ENCODE results near the gene ZC3H12D.
"Not testable (repeated sequence)": the region's sequence is repeated elsewhere in the genome, so short reads cannot be mapped to it uniquely, and the experiment has no call there.

The ZC3H12D gene

DNA sequence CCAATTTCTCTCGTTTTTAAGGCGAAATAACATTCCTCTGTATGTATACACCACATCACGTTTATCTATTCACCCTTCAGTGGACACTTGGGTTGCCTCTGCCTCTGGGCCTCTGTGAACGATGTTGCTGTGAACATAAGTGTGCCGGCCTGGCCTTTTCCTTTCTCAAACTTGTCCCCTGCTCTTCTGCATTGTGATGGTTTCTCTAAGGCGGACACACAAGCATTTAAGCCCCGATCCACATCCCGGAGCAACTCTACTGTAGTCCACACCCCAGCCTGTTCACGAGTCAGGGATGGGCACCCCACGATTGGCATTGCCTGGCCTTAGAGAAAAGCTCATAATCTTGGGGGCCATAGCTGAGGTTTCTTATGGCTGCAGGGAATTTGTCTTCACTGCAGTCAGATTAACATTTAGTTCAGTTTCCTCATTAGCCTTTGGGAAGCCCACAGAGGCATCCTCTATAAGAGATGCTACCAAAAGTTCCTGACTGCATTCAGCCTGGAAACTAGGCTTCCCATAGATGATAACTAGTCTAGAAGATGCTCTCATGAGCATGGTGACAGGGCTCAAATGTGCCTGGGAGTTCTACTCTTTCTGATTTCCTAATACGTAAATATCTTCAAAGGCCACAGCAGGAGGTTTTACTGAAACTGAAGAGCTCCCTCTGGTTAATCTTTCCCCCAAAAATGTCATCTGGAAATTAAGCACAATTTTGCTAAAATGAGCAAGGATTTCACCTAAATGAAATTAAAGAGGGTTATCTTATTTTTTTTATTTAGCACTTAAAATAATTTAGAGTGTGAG is 762 bp downstream of the ZC3H12D start:
- no peak for DNase-seq (ENCODE audit: low spot score)

DNA sequence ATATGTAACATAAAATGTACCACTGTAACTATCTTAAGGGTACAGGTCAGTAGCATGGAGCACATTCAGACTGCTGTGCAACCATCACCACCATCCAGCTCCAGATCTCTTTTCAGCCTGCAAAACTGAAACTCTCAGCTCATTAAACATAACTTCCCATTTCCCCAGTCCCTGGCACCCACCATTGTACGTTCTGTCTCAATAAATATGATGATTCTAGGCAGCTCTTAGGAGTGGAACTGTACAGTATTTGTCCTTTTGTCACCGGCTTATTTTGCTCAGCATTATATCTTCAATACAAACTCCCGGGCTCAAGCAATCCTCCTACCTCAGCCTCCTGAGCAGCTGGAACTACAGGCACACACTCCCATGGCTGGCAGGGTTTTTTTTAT is 1.5 kb downstream of the ZC3H12D start:
- no peak for DNase-seq (ENCODE audit: low spot score)

DNA sequence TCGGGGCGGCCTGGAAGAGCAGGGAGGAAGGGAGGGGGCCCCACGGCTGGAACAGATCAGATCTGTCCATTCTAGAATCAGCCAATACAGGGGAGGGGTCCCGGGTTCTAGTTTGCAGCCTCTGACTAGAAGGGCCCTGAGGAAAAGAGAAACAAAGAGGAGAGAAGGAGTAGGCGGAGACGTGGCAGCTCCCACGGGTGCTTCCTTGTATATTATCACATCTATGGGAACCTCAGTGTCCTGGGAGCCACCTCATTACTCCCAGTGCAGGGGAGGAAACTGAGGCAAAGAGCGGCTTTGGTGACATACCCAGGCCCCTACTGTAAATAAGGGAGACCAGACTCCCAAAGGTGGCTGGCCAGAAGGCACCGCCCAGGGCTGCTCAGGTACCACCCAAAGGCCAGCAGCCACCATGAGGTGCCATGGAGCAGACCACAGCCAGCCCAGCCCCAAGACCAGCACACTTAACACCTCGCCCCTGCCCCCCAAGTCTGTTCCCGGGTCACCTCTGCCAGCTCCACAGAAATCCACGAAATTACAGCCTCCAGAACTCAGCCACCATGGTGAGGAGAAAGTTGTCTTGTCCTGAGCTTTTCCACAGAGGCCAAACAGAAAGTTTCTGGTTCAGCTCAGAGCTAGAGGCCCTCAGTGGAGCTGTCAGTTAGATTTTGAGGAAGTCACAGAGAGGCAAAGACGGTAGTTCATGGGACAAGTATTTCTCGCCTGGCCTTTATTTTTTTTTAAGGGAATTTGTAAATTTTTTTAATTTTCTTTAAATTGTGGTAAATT is 2.1 kb downstream of the ZC3H12D start:
- DNase-seq (ENCODE audit: low spot score): no peak

DNA sequence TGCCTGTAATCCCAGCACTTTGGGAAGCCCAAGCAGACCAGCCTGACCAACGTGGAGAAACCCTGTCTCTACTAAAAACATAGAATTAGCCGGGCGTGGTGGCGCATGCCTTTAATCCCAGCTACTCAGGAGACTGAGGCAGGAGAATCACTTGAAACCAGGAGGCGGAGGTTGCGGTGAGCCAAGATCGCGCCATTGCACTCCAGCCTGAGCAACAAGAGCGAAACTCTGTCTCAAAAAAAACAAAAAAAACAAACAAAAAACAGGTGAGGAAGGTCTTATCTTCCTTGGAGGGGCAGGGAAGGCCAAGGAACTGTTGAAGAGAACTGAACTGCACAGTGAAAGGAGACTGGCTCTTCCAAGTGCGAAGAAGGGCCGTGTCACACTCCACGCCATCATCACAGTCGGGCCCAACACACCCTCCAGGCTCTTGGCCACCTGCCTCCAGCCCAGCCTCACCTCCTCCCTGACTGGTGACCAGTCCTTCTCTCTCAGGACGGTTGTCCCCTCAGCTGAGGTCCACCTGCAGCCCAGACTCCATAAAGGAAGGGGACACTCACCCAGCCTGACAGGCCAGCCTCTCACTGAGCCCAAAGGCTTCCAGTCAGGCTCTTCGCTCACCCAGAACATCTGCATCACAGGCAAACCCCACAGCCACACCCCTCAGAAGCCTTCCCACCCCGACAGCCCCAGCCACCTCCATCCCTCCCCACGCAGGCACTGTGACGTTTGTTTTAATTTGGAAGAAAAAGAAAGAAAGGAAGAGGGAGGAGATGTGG is 4.1 kb downstream of the ZC3H12D start:
- no peak for DNase-seq (ENCODE audit: low spot score)

DNA sequence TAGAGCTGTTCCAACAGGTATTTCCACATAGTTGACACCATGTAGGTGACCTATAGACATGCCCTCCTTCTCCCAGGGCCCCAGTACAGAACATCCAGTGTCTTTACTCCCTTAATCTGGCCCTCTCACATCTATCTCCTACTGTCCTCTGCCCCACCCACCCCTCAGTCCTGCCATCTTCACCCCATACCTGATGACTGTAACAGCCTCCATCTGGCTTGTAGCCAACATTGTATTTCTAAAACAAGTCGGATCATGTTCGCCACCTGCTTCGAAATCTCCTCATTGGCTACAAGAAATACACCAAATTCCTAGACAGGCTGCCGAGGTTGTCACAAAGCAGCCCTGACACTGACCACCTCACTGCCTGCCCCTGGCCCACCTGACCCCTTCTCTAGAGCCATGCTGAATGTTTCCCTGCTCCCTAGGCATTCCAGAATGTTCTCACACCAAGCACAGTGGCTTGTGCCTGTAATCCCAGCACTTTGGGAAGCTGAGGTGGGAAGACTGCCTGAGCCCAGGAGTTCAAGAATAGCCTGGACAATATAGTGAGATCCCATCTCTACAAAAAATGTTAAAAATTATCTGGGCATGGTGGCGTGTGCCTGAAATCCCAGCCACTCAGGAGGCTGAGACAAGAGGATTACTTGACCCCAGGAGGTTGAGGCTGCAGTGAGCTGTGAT is 6.0 kb downstream of the ZC3H12D start:
- no peak for DNase-seq (ENCODE audit: low spot score)

DNA sequence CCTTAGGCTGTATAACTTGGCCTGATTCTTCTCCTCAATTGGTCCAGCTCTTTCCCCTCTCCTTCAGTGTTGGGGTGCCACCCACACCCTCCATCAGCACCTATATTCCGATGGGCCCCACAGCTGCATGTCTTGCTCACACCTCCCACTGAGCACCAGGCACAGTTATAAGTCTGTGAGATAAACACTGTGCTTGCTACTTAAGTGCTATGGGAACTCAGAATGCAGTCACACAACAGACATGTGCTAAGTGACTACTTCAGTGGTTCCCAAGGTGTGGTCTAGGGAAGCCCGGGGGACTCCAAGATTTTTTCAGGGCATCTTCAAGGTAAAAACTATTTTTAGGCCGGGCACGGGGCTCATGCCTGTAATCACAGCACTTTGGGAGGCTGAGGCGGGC is 7.3 kb downstream of the ZC3H12D start:
- DNase-seq (ENCODE audit: low spot score): no peak

DNA sequence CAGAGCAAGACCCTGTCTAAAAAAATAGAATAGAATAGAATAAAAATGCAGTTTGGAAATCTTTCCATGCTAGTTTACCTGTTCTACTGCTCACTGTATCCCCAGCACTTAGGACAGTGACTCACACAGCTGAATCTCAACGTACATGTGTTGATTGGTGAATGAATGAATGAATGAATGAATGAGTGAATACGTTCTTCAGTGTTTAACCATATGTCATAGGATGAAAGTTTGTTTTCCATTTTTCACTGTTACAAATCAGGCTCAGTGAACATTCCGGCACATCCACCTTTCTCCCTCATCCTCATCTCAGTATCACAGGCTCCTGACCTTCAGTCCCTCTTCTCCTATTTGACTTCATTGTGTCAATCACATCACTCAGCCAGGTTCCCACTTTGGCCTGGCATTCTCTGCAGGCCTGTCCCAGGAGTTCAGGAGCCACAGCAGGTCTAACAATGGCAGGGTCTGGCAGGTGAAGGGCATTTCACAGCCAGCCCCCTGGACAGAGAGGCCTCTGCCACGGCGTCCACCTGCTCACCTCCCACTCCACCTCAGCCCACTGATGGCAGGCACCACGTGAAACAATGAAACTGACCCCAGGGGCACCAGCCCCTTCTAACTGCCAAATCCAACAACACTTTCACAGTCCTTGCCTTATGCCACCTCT is 7.9 kb downstream of the ZC3H12D start:
- DNase-seq (ENCODE audit: low spot score): no peak

DNA sequence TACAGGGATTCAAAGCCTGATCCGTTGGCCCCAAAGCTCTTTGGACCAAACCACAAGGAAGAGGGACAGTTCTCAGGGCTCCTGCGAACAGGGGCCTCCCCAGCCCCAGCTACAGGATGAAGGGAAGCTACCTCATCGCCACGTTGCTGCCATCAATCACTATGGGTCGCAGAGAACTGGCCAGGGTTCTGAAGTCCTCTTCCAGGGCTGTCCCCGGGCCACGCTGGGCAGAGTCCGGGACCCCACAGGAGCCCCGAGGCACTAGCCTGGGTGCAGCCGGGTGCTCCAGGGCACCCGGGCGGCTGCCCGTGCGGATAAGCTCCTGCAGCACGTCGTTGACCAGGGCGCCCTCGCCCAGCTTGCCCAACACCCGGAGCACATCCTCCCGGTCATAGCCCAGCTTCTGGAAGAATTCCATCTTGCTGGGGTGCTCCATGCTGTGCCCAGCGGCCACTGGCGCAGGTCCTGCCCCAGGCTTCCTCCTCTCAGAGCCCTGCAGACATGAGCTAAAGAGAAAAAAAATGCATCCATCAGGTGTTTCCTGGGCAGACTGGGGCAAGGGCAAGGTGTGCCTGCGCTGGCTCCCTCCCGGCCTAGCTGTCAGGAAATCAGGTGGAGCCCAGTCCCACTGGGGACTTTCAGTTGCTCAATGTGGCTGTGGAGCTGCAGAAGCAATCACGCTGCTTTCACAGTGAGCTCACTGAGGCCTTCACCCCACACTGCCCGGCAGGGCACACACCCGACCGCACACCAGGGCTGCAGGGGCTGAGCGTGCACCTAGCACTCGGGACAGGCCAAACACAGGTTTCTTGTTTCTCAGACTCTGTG is 10.5 kb downstream of the ZC3H12D start:
- DNase-seq (ENCODE audit: low spot score): no peak

DNA sequence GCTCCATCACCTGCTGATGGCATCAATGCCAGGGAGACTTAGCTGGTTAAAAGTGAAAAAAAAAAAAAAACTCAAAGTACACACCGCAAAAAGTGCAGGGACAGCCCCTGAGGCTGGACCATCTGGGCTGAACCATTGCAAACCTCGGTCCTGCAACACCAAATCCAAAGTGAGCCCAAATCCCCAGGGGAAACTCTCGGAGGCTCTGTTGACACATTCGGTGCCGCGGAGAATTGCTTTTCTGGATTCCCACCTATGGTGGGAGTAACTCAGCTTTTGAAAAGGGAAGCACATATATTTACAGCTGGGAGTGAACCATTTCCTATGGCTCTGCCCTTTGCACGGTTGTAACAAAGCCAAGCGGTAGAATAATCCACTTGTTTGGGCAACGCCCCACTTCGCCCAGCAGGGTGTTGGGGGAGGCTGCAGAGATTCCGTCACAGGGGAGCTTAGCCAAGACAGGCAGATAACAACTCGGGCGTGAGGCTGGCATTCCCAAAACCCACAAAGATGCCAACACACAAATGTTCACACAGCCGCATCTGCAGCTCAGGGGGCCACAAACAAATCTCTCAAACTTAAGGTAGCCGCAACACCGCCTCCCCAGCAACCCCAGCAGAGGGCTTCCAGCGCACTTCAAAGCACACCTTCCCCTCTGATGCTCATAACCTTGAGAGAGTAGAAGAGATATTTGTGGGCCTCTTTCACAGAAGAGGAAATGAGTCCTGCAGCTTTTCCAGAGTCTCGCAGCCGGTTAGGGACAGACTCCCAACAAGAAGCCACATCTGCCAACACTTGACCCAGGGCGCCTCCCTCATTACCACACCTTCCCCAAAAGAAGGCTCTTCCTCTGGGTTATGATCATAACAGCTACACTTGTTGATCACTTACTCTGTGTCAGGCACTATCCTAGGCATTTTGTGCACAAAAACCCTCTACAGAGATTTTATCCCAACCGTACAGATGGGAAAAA is 11.4 kb downstream of the ZC3H12D start:
- DNase-seq (ENCODE audit: low spot score): no peak

DNA sequence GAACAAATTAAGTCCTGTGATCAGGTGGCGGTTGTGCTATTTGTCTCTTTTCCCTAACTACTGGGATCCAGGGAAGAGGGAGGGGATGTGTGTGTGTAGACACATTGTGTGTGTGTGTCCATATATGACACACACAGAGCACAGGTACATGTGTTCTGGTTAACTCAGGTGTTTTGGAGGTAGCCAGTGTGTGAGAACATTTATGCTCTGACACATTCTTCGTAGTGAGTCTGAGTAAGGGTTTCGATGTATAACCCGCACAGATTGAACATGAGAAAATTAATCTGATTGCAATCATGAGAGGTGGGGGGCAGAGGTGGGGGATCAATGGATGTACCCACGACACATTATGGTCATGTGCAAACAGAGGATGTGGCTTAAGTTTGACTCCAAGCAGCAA is 12.6 kb downstream of the ZC3H12D start:
- no peak for DNase-seq (ENCODE audit: low spot score)

DNA sequence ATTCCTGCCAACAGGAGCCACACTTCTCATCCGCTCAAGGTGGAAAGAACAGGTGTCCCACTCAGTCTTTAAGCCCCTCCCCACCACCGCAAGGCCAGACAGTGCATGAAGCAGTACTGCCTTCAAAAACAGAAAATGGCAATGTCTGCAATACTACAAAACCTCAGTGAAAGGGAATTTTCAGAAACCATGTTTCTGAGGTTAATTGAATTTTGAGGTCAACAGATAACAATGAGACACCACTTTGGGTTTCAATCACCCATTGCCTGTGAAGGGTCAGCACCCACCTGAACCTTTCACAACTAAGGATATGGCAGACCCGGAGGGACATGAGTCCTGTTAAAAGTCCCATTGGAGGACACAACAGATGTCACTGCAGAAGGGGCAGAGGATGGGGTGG is 13.0 kb downstream of the ZC3H12D start:
- DNase-seq (ENCODE audit: low spot score): no peak

DNA sequence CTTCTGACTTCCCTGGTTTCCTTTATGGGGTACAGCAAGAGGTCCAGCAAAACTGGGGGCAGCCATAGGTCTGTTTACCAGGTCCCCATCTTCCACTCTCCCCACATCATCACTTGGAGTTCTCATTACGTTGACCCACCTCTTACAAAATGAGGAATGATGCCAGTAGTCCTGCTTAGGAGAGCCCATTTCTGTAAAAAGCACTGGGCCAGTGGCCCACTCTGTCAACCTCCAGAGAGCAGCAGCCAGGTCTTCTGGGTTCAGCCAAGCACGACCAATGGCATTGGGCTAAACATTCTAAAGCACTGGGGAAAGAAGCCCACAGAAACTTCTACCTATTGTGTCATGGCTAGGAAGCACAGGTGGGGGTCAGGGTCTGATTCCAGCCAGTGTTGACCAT is 13.9 kb downstream of the ZC3H12D start:
- DNase-seq (ENCODE audit: low spot score): no peak

DNA sequence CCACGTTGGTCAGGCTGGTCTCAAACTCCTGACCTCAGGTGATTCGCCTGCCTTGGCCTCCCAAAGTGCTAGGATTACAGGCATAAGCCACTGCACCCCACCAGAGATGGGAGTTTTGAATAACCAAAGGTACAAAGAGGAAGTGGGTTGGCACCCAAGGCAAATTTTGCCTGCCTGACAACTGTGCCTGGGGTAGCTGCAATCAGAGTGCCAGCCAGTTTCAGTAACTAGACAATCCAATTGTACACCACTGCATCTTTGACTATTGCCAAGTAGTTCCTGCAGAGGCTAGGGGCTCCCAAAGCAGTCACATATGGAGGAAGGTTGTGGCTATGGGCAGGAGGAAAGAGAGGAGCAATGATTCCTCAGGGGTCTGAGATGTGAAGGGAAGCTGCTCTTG is 16.6 kb downstream of the ZC3H12D start:
- no peak for DNase-seq (ENCODE audit: low spot score)

DNA sequence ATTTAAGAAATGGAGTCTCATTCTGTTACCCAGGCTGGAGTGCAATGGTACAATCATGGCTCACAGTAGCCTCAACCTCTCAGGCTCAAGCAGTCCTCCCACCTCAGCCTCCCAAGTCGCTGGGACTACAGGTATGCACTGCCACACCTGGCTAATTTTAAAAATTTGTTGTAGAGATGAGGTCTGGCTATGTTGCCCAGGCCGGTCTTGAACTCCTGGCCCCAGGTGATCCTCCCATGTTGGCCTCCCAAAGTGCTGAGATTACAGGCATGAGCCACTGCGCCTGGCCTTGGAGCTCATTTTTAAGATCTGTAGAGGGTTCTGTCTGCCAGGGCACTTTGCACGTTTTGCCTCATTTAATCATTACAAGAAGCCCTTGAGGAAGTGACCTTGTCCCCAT is 17.5 kb downstream of the ZC3H12D start:
- no peak for DNase-seq (ENCODE audit: low spot score)

DNA sequence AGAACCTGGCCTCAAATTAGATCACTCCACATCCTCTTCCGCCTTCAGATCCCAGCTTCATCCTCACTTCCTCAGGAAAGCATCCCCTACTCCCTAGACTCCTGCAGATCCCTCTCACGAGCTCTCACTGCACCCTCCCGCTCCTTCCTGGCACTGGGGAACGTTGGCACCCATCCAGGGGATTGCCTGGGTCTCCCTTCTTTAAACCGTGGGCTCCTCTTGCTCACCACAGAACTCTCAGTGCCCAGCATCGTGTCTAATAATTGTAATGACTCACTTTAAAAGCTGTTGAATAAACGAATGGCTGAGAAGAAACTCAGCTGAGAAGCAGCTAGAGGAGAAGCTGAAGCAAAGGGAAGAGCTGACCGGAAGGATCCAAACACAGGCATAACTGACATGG is 20.4 kb downstream of the ZC3H12D start:
- no peak for DNase-seq (ENCODE audit: low spot score)

DNA sequence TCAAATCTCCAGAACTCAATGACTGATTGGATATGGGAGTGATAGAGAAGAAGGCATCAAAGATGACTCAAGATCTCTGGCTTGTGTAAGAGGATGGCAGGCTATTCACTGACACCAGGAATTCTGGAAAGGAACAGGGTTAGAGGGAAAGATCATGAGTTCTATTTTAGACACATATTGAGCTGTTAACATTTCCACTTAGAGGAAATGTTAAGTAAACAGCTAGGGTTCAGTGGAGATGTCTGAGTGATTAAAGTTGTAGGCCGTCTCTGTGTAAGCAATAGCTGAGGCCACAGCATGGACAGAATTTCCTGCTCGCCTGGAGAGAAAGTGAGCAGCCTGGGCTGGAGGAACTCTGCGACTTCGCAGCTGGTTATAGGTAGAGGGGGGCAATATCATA is 21.0 kb downstream of the ZC3H12D start:
- no peak for DNase-seq (ENCODE audit: low spot score)

DNA sequence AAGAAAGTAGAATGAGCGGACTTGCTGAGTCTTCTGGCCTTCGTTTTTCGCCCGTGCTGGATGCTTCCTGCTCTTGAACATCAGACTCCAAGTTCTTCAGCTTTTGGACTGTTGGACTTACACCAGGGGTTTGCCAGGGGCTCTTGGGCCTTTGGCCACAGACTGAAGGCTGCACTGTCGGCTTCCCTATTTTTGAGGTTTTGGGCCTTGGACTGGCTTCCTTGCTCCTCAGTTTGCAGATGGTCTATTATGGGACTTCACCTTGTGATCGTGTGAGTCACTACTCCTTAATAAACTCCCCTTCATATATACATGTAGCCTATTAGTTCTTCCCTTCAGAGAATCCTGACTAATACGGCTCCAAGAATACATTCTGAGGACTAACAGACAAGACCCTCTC is 22.1 kb downstream of the ZC3H12D start:
- not testable (repeated sequence) for DNase-seq (ENCODE audit: low spot score)

DNA sequence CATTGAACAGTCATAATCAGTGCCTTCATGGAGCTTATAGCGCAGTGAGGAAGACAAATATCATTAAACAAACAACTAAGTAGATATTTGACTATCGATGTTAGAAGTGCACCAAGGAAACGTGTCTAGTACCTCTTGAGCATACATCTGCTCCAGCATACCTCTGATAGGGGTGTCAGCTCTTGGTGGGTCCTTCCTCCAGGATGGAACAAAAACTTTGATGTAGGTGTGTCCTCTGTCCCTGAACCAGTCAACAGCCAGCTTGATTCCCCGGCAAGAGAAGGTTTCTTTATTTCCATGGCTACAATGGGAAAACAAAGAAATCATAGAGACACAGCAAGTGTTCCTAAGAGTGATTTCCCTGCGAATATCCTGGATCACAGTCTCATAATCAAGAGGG is 23.1 kb downstream of the ZC3H12D start:
- DNase-seq (ENCODE audit: low spot score): no peak

DNA sequence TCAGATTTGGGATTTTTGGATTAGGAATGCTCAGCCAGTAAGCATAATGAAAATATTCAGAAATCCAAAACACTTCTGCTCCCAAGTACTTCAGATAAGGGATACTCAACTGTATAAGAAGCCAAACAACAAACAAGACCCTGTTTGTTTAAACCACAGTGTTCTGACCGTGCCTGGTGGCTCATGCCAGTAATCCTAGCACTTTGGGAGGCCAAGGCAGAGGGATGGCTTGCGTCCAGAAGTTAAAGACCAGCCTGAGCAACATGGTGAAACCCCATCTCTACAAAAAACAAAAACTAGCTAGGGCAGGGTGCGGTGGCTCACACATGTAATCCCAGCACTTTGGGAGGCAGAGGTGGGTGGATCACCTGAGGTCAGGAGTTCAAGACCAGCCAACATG is 24.6 kb downstream of the ZC3H12D start:
- not testable (repeated sequence) for DNase-seq (ENCODE audit: low spot score)

DNA sequence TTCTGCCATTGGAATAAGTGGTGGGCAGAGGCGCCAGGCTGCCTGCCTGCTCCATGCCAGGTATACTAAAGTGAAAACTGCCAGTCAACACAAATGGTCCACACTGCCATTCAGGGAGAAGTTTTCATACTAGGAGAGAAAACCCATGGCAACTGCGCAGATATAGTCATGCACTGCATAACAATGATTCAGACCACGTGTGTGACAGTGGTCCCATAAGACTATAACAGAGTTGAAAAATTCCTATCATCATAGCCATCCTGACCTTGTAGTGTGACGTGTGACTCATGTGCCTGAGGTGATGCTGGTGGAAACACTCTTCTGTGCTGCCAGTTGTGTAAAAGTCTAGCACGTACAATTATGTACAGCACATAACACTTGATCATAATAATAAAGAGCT is 25.1 kb downstream of the ZC3H12D start:
- DNase-seq (ENCODE audit: low spot score): no peak

Data from hematopoietic multipotent progenitor cell treated with erythropoietin and hydrocortisone succinate and interleukin-3 and kit ligand, for 17 days (in vitro differentiated cells).